Epithelial cell of prostate (primary cell): ENCODE results near the gene GALNT14.
A peak's percentile ranks its signal among the peaks of the same experiment; 100 is the strongest.
"Not testable (repeated sequence)": the region's sequence is repeated elsewhere in the genome, so short reads cannot be mapped to it uniquely, and the experiment has no call there.

Experiments
- DNase-seq: peaks from one replicate; pipeline ENCODE4 v3.0.0-alpha.2; 2011; ENCODE audit warnings: low read depth, low spot score
- H3K27ac ChIP-seq: fragments of 450-650 bp; 2 replicates; pipeline ENCODE4 v1.5.1; 2017; ENCODE audit warnings: mild to moderate bottlenecking

The GALNT14 gene

GRCh38 chr2:31138037-31138962 lies at the start of gene GALNT14:
Gene GALNT14 (minus strand): TSS chr2:31138440. CDS start chr2:31138086, 354 bp downstream.
- H3K27ac ChIP-seq: peak within 1 kb of the TSS; percentile 12
- DNase-seq: peak; percentile 24

- DNase-seq: no peak
These were observed 48.9 kb upstream of the GALNT14 start for GRCh38 chr2:31187166-31187565.

GRCh38 chr2:31183973-31184372 lies 45.7 kb upstream of the GALNT14 start:
- not testable (repeated sequence) for H3K27ac ChIP-seq, DNase-seq

More at GRCh38 chr2:31187166-31187565, 48.9 kb upstream of the GALNT14 start:
- no peak overlapping the region for H3K27ac ChIP-seq

GRCh38 chr2:31176742-31177141 lies 38.5 kb upstream of the GALNT14 start:
- H3K27ac ChIP-seq: no peak overlapping the region
- DNase-seq: no peak

- no peak for DNase-seq
- no peak overlapping the region for H3K27ac ChIP-seq
These were observed 32.9 kb upstream of the GALNT14 start for GRCh38 chr2:31171142-31171541.

- peak; percentile 27 for DNase-seq
- no peak overlapping the region for H3K27ac ChIP-seq
These were observed 31.9 kb upstream of the GALNT14 start for GRCh38 chr2:31170071-31170698.

GRCh38 chr2:31168291-31168690 lies 30.1 kb upstream of the GALNT14 start:
- no peak for DNase-seq

GRCh38 chr2:31166925-31167324 lies 28.7 kb upstream of the GALNT14 start:
- H3K27ac ChIP-seq: no peak overlapping the region
- DNase-seq: no peak

More at GRCh38 chr2:31168291-31168690, 30.1 kb upstream of the GALNT14 start:
- no peak overlapping the region for H3K27ac ChIP-seq

- no peak for DNase-seq
- H3K27ac ChIP-seq: no peak overlapping the region
These were observed 24.8 kb upstream of the GALNT14 start for GRCh38 chr2:31163011-31163539.

GRCh38 chr2:31161637-31162036 lies 23.4 kb upstream of the GALNT14 start:
- DNase-seq: no peak

GRCh38 chr2:31151501-31151900 lies 13.3 kb upstream of the GALNT14 start:
- DNase-seq: no peak
- no peak overlapping the region for H3K27ac ChIP-seq

More at GRCh38 chr2:31161637-31162036, 23.4 kb upstream of the GALNT14 start:
- no peak overlapping the region for H3K27ac ChIP-seq

- no peak for DNase-seq
- no peak overlapping the region for H3K27ac ChIP-seq
These were observed 12.0 kb upstream of the GALNT14 start for GRCh38 chr2:31150120-31150670.

- H3K27ac ChIP-seq: no peak overlapping the region
- DNase-seq: no peak
These were observed 10.3 kb upstream of the GALNT14 start for GRCh38 chr2:31148514-31148913.

GRCh38 chr2:31147645-31148044 lies 9.4 kb upstream of the GALNT14 start:
- H3K27ac ChIP-seq: no peak overlapping the region
- DNase-seq: no peak

- H3K27ac ChIP-seq: no peak overlapping the region
These were observed 3.9 kb upstream of the GALNT14 start for GRCh38 chr2:31142110-31142509.

GRCh38 chr2:31141443-31142085 lies 3.3 kb upstream of the GALNT14 start:
- DNase-seq: no peak
- H3K27ac ChIP-seq: no peak overlapping the region

More at GRCh38 chr2:31142110-31142509, 3.9 kb upstream of the GALNT14 start:
- DNase-seq: no peak

GRCh38 chr2:31140151-31140550 lies 1.9 kb upstream of the GALNT14 start:
- H3K27ac ChIP-seq: no peak overlapping the region
- no peak for DNase-seq

- no peak for DNase-seq
These were observed 1.4 kb upstream of the GALNT14 start for GRCh38 chr2:31139671-31140070.

GRCh38 chr2:31137211-31138036 lies 816 bp downstream of the GALNT14 start:
- DNase-seq: no peak
- H3K27ac ChIP-seq: peak overlapping the region; percentile 12

More at GRCh38 chr2:31139671-31140070, 1.4 kb upstream of the GALNT14 start:
- no peak overlapping the region for H3K27ac ChIP-seq
